ENCODE results near the gene ADAMTS2.

Gene ADAMTS2

GRCh38 chr5:179317411-179318220, 27.6 kb downstream of the ADAMTS2 start:
- ChIA-PET POLR2A (no interaction called here), CTCF (no interaction called here)
- TF ChIP-seq SP1 (IDR thresholded peaks at IDR 0.05) = no peak
- TF ChIP-seq PKNOX1 (IDR thresholded peaks at IDR 0.05) = no peak
- TF ChIP-seq L3MBTL2 (conservative IDR thresholded peaks at IDR 0.05) = no peak
- no peak for TF ChIP-seq FOXK2 (IDR thresholded peaks at IDR 0.05)
- no peak for TF ChIP-seq NFRKB (IDR thresholded peaks at IDR 0.05)
- TF ChIP-seq TARDBP (IDR thresholded peaks at IDR 0.05) = no peak
- TF ChIP-seq HDGF (IDR thresholded peaks at IDR 0.05; ENCODE audit: borderline replicate concordance) = no peak
- no peak for TF ChIP-seq FOXM1 (IDR thresholded peaks at IDR 0.05; ENCODE audit: borderline replicate concordance)
- no peak for TF ChIP-seq BHLHE40 (IDR thresholded peaks at IDR 0.05; ENCODE audit: borderline replicate concordance)
- no peak for TF ChIP-seq LEF1 (IDR thresholded peaks at IDR 0.05; ENCODE audit: borderline replicate concordance)
- DNase-seq (ENCODE audit: extremely low spot score) = no peak

GRCh38 chr5:179316982-179317381, 28.3 kb downstream of the ADAMTS2 start:
- ChIA-PET CTCF (no interaction called here), POLR2A (no interaction called here)
- no peak for DNase-seq (ENCODE audit: extremely low spot score)
- TF ChIP-seq FOXA1 (IDR thresholded peaks at IDR 0.05) = no peak
- TF ChIP-seq SUZ12 (IDR thresholded peaks at IDR 0.05) = no peak

- ChIA-PET CTCF (no interaction called here), POLR2A (no interaction called here)
- DNase-seq (ENCODE audit: extremely low spot score) = no peak
- TF ChIP-seq SP1 (IDR thresholded peaks at IDR 0.05) (no peak), L3MBTL2 (conservative IDR thresholded peaks at IDR 0.05) (no peak), ARNT (IDR thresholded peaks at IDR 0.05) (no peak), SUZ12 (IDR thresholded peaks at IDR 0.05) (no peak), BHLHE40 (IDR thresholded peaks at IDR 0.05; ENCODE audit: borderline replicate concordance) (no peak), ELF4 (IDR thresholded peaks at IDR 0.05) (no peak), HDGF (IDR thresholded peaks at IDR 0.05; ENCODE audit: borderline replicate concordance) (no peak), PKNOX1 (IDR thresholded peaks at IDR 0.05) (no peak), FOXK2 (IDR thresholded peaks at IDR 0.05) (no peak), FOXA1 (IDR thresholded peaks at IDR 0.05) (no peak), FOXM1 (IDR thresholded peaks at IDR 0.05; ENCODE audit: borderline replicate concordance) (no peak), ZNF384 (IDR thresholded peaks at IDR 0.05) (no peak), NFRKB (IDR thresholded peaks at IDR 0.05) (no peak), CTBP1 (IDR thresholded peaks at IDR 0.05; ENCODE audit: borderline replicate concordance) (no peak), TARDBP (IDR thresholded peaks at IDR 0.05) (no peak)
Observed at GRCh38 chr5:179316111-179316551, 29.1 kb downstream of the ADAMTS2 start.

GRCh38 chr5:179315356-179315890, 29.8 kb downstream of the ADAMTS2 start:
- POLR2A ChIA-PET = no interaction called here
- CTCF ChIA-PET = interaction anchor here (0.7 kb wide), 1 partner anchor 10 kb away, joined by 3 read pairs; no protein-coding TSS in a partner anchor
- TF ChIP-seq FOXM1 (IDR thresholded peaks at IDR 0.05; ENCODE audit: borderline replicate concordance) (no peak), ARNT (IDR thresholded peaks at IDR 0.05) (no peak)
- DNase-seq (ENCODE audit: extremely low spot score) = no peak

GRCh38 chr5:179314606-179315355, 30.5 kb downstream of the ADAMTS2 start:
- no peak for TF ChIP-seq PKNOX1 (IDR thresholded peaks at IDR 0.05)
- no peak for TF ChIP-seq TARDBP (IDR thresholded peaks at IDR 0.05)
- no peak for TF ChIP-seq NFRKB (IDR thresholded peaks at IDR 0.05)
- TF ChIP-seq BHLHE40 (IDR thresholded peaks at IDR 0.05; ENCODE audit: borderline replicate concordance) = no peak
- no peak for TF ChIP-seq L3MBTL2 (conservative IDR thresholded peaks at IDR 0.05)
- TF ChIP-seq FOXK2 (IDR thresholded peaks at IDR 0.05) = no peak
- TF ChIP-seq LEF1 (IDR thresholded peaks at IDR 0.05; ENCODE audit: borderline replicate concordance) = no peak
- no peak for TF ChIP-seq ELF4 (IDR thresholded peaks at IDR 0.05)
- no peak for TF ChIP-seq HDGF (IDR thresholded peaks at IDR 0.05; ENCODE audit: borderline replicate concordance)
- no peak for TF ChIP-seq ZNF384 (IDR thresholded peaks at IDR 0.05)
- TF ChIP-seq SP1 (IDR thresholded peaks at IDR 0.05) = no peak
- no peak for TF ChIP-seq ARNT (IDR thresholded peaks at IDR 0.05)
- POLR2A ChIA-PET = no interaction called here
- CTCF ChIA-PET = no interaction called here
- no peak for DNase-seq (ENCODE audit: extremely low spot score)

- ChIA-PET CTCF (no interaction called here), POLR2A (no interaction called here)
- DNase-seq (ENCODE audit: extremely low spot score) = no peak
- TF ChIP-seq TARDBP (IDR thresholded peaks at IDR 0.05) (no peak), SUZ12 (IDR thresholded peaks at IDR 0.05) (no peak), FOXA1 (IDR thresholded peaks at IDR 0.05) (no peak), BHLHE40 (IDR thresholded peaks at IDR 0.05; ENCODE audit: borderline replicate concordance) (no peak), ARNT (IDR thresholded peaks at IDR 0.05) (no peak), ELF4 (IDR thresholded peaks at IDR 0.05) (no peak), FOXM1 (IDR thresholded peaks at IDR 0.05; ENCODE audit: borderline replicate concordance) (no peak), NFRKB (IDR thresholded peaks at IDR 0.05) (no peak), PKNOX1 (IDR thresholded peaks at IDR 0.05) (no peak), L3MBTL2 (conservative IDR thresholded peaks at IDR 0.05) (no peak), FOXK2 (IDR thresholded peaks at IDR 0.05) (no peak), LEF1 (IDR thresholded peaks at IDR 0.05; ENCODE audit: borderline replicate concordance) (no peak), SP1 (IDR thresholded peaks at IDR 0.05) (no peak), ZNF384 (IDR thresholded peaks at IDR 0.05) (no peak), HDGF (IDR thresholded peaks at IDR 0.05; ENCODE audit: borderline replicate concordance) (no peak), CTBP1 (IDR thresholded peaks at IDR 0.05; ENCODE audit: borderline replicate concordance) (no peak)
Observed at GRCh38 chr5:179313849-179314521, 31.3 kb downstream of the ADAMTS2 start.
